Activated CD4-positive, alpha-beta T cell treated with anti-CD3 and anti-CD28 coated beads, Interleukin-10, Interleukin-2, amounts not matched to agents 100 ng/mL and 50 ng/mL, durations not matched to agents 16 hours and 8 hours (primary cell): ENCODE data around the gene STARD5.
A peak's percentile ranks its signal among the peaks of the same experiment; 100 is the strongest.

ENCODE experiments used
- DNase-seq: peaks from one replicate; pipeline ENCODE4 v3.0.0-alpha.2; 2020

The STARD5 gene

GRCh38 chr15:81309647-81310450, 14.1 kb downstream of the STARD5 start:
- DNase-seq = no peak

- no peak for DNase-seq
Measured at GRCh38 chr15:81308260-81308659, 15.7 kb downstream of the STARD5 start.

- DNase-seq = no peak
Measured at GRCh38 chr15:81304226-81304625, 19.7 kb downstream of the STARD5 start.

DNA sequence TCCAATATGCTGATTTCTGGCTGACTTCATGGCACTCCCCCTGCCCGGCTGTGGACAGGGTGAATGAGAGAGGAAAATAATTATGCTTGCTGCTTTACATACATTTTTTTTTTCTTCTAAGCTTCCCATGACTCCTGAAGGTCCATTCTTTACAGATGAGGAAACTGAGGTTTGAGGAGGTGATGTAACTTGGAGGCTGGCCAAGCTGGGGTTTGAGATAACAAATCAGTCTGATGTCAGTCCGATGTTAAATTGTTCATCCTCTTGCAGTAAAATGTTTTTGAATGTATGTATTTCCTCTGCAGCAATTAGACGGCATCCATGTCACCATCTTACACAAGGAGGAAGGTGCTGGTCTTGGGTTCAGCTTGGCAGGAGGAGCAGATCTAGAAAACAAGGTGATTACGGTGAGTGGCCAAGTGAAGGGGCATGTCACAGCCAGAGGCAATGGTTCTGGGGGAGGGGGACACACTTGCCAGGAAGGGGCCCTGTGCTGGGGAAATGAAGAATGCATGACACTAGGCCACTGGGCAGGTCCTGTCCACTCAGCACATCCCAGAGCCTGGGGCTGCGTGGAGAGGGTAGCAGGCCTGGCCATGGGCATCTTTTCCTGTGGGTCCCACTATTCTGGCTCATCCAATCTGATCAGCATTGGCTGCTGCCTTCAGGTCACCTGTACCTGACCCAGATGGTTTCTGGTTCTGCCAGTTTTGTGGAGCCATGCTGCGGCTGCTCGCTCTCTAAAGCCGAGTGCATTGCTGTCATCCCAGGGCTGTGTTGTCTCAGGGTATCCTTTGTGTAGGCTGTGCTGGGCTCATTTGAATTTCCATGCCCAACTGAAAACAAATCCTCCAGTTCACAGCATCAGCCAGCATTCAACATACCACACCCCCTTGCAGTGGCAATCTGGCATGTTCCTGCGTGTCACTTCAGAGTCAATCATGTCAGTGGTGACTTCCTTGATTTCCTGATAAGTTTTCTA, 20.4 kb downstream of the STARD5 start:
- DNase-seq = no peak

GRCh38 chr15:81302701-81303109, 21.2 kb downstream of the STARD5 start:
- DNase-seq = no peak

DNA sequence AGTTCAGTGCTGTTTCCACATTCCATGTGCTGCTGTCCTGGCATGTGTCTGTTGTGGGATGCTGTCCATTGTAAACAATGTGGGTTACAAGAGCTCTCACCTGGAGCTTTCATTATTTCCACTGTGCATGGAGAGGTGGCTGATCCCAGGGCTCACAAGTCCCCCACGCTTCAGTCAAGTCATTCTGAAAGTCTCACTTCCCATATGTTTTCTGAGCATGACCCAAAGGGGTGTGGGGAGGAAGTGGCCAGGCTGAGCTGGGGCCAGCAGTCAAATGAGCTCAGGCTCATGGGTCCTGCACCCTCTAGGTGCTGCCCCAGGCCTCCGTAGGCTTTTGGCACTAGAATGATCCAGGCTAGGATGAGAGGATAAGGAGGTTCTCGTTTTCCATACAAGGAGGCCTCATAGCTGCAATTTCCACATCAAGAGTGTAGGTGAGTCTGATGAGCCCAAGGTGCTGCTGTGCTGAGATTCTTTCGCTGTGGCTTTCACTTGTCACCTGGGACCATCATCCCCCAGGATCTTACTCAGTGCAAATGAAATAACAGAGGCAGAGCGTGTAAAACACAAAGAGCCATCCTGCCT, 22.0 kb downstream of the STARD5 start:
- DNase-seq = peak; percentile 85

GRCh38 chr15:81301385-81301784, 22.6 kb downstream of the STARD5 start:
- no peak for DNase-seq

DNA sequence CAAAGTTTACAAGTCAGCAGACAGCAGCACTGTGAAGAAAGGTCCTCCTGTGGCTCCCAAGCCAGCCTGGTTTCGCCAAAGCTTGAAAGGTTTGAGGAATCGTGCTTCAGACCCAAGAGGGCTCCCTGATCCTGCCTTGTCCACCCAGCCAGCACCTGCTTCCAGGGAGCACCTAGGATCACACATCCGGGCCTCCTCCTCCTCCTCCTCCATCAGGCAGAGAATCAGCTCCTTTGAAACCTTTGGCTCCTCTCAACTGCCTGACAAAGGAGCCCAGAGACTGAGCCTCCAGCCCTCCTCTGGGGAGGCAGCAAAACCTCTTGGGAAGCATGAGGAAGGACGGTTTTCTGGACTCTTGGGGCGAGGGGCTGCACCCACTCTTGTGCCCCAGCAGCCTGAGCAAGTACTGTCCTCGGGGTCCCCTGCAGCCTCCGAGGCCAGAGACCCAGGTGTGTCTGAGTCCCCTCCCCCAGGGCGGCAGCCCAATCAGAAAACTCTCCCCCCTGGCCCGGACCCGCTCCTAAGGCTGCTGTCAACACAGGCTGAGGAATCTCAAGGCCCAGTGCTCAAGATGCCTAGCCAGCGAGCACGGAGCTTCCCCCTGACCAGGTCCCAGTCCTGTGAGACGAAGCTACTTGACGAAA, 24.2 kb downstream of the STARD5 start:
- no peak for DNase-seq

- DNase-seq = no peak
Measured at GRCh38 chr15:81299156-81299555, 24.8 kb downstream of the STARD5 start.

DNA sequence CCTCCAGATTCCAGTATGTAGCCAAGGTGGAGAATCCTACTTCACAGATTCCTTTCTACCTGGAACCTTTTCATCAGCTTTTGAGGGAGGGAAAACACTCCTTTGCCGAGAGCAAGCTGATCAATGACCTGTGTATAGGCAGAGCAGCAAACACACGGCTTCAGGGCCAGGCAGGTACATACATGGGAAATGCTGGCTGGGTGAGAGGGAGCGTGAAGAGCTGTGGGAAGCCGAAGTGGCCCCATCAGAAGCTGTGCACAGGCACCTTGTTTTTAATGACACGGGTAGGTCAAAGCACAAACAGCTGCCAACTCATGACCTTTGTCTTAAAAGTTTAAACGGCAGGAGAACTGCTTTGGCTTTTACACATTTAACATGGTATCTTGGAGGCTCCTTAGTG, 25.3 kb downstream of the STARD5 start:
- no peak for DNase-seq

DNA sequence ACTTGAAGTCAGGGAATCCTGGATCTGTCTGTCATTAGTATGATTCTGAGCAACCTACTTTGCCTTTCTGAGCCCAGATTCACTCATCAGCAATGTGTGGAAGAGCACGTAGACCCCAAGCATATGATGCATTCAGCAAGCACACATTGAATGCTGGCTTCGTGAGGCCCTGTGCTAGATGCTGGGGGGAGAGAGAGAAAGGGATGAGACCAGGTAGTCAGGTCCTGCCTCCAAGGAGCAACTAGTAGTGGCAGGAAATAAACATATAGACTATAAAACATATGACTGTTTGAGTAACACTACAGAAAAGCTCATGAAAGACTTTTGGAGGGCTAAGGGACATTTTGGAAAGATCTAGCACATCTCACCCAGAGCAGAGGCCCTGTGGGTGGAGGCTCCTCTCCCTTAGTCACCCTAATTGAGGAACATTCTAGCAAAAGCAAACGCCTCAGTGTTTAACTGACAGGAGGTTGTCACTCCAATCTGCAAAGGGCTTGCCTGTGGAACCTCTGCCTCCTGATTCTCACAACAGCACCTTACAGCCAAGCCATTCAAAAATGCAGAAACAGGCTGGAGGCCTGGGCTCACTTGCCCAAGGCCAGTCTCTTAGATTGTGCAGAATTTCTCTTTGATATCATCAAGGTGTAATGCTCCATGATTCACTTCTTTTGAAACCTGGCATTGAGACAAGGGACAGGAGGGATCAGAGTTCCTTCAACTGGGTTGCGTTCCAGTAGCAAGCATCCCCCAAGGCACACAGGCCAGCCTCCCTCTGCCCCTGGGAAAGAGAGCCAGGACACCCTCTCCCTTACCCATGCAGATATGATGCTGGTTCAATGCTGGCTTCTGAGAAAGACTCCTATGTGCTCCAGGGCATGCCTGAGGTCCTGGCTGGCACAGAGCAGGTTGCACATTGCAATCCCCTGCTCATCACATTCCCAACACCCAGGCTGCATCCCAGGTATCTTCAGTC, 26.1 kb downstream of the STARD5 start:
- peak; percentile 52 for DNase-seq

DNA sequence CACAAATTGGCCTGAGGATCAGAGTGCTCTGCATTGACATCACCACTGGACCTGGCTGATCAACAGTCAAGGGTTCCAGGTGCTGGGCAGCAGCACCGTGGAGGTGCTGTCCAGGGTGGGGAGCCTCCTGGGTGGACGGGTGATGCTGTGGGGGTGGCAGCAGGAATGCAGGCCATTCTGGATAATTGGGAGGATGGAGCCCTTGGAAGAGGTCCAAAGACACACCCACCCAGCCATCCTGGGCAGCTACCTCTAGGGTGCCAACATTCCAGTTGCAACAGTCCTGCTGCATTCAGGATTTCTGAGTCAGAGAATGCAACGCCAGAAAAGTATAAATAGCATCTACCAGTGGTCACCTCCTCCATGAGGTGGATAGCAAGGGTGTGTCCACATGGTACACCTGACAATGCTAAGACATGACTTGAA, 26.8 kb downstream of the STARD5 start:
- no peak for DNase-seq

- DNase-seq = peak; percentile 95
Measured at GRCh38 chr15:81296673-81297072, 27.3 kb downstream of the STARD5 start.

DNA sequence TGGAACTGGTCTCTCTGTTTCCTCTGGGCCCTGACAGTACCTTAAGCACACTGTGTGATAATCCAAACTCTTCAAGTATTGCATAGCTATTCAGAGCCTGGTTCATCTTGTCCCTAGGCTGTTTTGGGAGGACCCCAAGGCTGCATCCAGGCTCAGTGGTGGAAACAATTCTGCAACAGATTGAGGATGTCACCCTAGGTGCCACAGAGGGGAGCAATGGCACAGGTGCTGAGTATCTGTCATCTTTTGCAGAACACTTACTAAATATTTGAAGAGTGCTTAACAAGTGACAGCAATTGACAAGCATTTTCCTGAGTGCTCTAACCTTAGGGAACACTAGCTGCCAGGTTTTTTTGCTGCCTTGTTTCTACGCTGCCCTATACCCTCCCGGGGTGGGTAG, 27.8 kb downstream of the STARD5 start:
- no peak for DNase-seq

DNA sequence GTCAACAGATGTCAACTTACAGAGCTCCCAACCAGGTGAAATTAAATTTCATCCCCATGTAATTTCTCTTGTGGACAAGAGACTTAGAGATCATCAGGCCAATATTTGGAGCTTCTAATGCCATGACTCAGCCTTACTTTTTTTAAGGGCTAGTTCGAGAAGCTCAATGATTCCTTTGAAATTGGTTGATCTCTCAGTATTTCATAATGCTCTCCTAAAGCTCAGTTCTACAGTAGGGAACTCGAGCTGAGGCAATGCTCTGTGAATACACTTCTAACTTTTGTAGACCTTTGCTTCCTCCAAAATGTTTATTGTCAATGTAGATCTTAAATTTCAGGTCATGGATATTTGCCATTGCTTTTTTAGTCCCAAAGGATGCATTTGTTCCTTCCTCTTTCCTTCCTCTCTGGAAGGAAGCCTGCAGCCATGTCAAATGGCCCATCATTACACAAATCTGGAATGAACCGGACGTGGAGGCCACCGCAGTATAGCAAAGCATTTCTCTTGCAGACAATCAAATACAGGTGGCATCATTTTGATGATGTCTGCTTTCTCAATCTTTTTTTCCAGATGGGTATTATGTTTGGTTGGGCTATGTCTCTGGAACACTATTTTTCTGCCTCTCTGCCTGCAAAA, 28.3 kb downstream of the STARD5 start:
- peak; percentile 50 for DNase-seq

DNA sequence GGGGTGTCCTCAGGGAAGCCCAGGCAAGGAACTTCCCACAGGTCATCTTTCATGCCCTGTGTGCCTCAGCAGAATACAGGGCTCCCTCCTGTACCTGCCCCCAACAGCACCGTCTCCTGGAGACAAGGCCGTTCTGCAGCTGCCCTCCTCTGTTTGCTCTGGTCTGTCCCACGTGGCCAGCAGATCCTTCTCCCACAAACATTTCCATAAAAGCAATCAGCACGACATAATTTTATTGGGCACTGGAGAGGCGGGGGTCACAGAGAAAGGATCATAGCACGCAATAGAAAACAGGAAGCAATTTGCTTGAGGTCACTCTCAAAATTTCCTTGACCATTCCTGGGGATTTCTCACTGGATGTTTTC, 29.4 kb downstream of the STARD5 start:
- no peak for DNase-seq

DNA sequence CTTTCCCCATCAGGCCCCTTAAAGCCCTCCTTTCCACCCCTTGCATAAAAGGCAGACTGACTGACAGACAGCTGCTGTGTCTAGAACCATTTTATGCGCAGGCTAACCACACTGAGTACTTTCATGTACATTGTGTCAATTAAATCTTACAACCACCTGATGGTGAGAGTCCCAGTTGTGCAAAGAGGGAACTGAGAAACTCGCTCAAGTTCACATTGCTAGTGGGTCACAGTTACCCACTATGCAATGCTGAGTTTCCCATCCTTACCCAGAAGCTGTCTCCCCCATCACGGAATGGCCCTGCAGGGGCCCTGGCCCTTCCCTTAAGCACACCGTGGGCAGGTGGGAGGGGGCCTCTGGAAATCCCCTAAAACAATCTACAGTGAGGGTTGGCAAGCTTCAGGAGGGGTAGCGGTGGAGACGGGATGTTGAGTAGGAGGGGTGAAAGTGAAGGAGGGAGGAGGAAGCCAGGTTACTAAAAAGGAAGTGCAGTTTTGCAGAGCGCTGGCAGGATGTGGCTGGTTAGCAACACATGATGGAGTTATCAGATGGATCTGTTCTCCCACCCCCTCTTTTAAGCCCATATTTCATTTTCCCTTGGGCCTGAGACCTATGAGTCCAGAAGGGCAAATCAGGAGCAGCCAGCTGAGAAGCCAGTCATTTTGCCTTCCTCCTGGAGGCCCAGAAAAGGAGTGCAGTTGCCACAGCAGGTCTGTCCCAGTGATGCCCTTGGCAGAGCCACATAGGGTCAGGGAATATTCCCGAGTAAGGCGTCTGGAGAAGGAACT, 30.0 kb downstream of the STARD5 start:
- DNase-seq = peak; percentile 91

- peak; percentile 48 for DNase-seq
Measured at GRCh38 chr15:81292523-81293001, 31.4 kb downstream of the STARD5 start.

GRCh38 chr15:81291916-81292522, 31.9 kb downstream of the STARD5 start:
- DNase-seq = no peak

GRCh38 chr15:81289910-81290309, 34.0 kb downstream of the STARD5 start:
- no peak for DNase-seq
